ENCODE results near the gene ATXN3.

ATXN3 gene

DNA sequence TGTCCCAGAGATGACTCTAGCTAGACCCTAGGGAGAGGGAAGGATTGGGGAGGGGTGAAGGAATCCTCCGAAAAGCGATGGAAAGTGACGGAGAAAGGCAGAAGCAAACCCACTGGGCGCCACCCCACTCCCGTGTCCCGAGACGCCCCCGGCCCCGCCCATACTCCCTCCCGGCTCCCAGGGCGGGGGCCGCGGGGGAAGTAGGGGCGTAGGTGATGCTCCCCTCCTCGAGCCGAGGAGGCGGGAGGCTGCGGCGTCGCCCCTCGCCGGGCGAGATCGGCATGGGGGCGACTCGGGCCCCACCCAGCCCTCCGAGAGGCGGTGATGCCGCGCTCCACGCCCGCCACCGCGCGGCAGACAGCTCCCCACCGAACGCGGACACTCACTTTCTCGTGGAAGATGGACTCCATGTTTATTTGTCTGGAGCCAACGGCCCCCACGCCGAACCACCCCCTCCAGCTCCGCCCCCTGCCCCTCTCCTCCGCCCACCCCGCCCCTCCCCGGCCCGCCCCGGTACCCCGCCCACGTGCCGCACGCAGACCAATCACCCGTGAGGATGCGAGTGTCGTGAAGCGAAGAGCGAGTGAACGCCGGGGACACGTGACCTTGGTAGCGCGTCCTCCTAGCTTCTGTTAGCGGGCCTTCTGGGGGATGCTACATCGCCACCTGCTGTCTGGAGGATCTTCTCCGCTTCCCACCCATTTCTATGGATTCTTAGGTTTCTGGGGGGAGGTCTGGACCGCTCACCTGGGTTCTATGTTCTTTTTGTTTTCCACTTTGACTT is at the start of gene ATXN3:
Gene ATXN3 (minus strand): TSS at position 440 of the 784 bp plus-strand sequence. CDS start 30 bp downstream, at position 410.
- DNase-seq (ENCODE audit: extremely low read depth, low read depth), result peak; percentile 98
- peak within 1 kb of the TSS; percentile 90 for H3K4me3 ChIP-seq (replicated peaks; ENCODE audit: low read depth, low read length)

DNA sequence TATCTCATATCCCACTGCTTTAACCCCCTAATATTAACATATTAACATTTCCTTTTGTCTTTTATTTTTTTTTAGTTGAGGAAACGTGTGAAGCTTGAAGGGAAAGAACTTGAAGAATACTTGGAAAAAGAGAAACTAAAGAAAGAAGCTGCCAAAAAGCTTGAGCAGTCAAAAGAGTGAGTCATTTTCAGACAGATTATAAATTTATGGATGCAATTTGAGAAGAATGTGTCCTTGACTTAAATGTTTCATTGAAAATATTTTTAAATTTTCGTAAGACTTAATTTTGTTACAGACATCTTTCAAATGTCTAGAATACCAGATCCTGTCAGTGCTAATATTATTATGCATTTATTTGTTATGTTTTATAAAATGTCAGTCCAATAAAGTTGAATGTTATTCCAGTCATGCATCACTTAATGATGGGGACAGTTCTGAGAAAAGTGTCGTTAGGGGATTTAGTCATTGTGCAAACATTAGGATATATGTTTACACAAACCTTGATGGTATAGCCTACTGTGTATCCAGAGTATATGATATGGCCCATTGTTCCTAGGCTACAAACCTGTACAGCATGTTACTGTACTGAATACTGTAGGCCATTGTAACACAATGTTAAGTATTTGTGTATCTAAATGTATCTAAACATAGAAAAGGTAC is 48.0 kb upstream of the ATXN3 start:
- no peak overlapping the region for H3K4me3 ChIP-seq (replicated peaks; ENCODE audit: low read depth, low read length)
- no peak for DNase-seq (ENCODE audit: extremely low read depth, low read depth)
- TF ChIP-seq, protein P1, sequence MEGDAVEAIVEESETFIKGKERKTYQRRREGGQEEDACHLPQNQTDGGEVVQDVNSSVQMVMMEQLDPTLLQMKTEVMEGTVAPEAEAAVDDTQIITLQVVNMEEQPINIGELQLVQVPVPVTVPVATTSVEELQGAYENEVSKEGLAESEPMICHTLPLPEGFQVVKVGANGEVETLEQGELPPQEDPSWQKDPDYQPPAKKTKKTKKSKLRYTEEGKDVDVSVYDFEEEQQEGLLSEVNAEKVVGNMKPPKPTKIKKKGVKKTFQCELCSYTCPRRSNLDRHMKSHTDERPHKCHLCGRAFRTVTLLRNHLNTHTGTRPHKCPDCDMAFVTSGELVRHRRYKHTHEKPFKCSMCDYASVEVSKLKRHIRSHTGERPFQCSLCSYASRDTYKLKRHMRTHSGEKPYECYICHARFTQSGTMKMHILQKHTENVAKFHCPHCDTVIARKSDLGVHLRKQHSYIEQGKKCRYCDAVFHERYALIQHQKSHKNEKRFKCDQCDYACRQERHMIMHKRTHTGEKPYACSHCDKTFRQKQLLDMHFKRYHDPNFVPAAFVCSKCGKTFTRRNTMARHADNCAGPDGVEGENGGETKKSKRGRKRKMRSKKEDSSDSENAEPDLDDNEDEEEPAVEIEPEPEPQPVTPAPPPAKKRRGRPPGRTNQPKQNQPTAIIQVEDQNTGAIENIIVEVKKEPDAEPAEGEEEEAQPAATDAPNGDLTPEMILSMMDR (IDR thresholded peaks at IDR 0.05; ENCODE audit: low read depth, low read length, missing control alignments), result no peak

More for the DNA sequence above, at the start of gene ATXN3:
- TF ChIP-seq, protein P1 (IDR thresholded peaks at IDR 0.05; ENCODE audit: low read depth, low read length, missing control alignments), result peak; percentile 81

DNA sequence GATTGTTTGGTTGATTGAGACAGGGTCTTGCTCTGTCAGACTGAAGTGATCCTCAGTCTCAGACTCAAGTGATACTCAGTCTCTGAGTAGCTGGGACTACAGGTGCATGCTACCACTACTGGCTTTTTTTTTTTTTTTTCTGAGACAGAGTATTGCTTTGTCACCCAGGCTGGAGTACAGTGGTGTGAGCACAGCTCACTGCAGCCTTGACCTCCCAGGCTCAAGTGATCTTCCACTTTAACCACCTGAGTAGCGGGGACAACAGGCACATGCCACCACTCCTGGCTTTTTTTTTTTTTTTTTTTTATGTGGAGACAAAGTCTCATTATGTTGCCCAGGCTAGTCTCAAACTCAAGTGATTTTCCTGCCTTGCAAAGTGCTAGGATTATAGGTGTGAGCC is 47.2 kb upstream of the ATXN3 start:
- TF ChIP-seq, protein P1 (IDR thresholded peaks at IDR 0.05; ENCODE audit: low read depth, low read length, missing control alignments), result no peak
- H3K4me3 ChIP-seq (replicated peaks; ENCODE audit: low read depth, low read length), result no peak overlapping the region
- no peak for DNase-seq (ENCODE audit: extremely low read depth, low read depth)

DNA sequence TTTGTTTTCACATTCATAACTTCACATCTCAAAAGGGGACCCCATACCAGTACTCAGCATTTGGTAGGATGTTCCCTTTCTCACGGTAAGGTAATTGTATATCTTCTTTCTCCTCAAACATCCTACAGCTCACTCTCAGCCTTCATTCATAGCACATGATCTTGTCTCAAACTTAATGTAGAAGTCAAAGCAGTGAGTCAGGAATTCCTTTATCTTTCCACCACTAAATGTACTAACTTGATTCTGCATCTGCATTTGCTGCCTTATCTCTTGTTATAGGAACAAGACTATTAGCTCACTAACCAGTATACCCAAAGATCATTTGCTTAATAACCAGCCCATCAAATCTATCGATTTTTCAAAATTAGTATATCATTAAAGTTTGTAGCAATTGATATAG is 38.3 kb upstream of the ATXN3 start:
- TF ChIP-seq, protein P1 (IDR thresholded peaks at IDR 0.05; ENCODE audit: low read depth, low read length, missing control alignments), result no peak
- DNase-seq (ENCODE audit: extremely low read depth, low read depth), result no peak
- no peak overlapping the region for H3K4me3 ChIP-seq (replicated peaks; ENCODE audit: low read depth, low read length)

DNA sequence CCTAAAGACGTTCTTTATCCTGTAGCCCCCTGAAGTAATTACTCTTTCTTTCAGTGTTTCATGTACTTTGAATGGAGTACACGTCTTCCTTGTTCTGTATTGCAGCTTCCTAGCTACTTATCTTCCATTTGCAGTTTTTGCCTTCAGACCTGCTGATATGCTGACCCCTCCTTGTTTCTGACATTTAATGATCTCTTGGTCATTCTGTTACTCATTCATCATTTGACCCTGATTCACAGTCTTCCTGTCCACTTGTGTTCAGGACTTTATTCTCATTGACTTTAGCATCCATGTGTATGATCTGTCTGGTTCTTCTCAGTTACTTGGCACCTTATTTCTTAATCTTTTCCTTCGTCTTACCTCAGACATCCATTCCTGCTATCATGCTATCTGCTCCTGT is 37.6 kb upstream of the ATXN3 start:
- TF ChIP-seq, protein P1 (IDR thresholded peaks at IDR 0.05; ENCODE audit: low read depth, low read length, missing control alignments), result no peak
- no peak overlapping the region for H3K4me3 ChIP-seq (replicated peaks; ENCODE audit: low read depth, low read length)
- no peak for DNase-seq (ENCODE audit: extremely low read depth, low read depth)

DNA sequence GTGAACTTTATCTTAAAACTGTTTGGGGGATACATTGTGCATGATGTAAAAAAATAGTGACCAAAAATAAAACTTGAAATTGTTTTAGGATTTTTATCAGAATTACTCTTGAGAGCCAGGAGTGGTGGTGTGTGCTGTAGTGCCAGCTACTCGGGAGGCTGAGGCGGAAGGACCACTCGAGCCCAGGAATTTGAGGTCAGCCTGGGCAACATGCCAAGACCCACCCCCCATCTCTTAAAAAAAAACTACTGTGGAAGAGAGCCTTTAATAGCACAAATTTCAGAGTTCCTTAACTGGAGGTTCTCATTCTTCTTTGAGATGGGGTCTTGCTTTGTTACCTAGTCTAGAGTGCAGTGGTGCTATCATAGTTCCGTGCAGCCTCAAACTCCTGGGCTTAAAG is 36.9 kb upstream of the ATXN3 start:
- TF ChIP-seq, protein P1 (IDR thresholded peaks at IDR 0.05; ENCODE audit: low read depth, low read length, missing control alignments), result no peak
- DNase-seq (ENCODE audit: extremely low read depth, low read depth), result no peak
- no peak overlapping the region for H3K4me3 ChIP-seq (replicated peaks; ENCODE audit: low read depth, low read length)

Data from HFF-Myc (cell line).